Neural cell (in vitro differentiated cells): ENCODE measurements around the gene FAM193A. TPM values are rescaled to one million over a fixed set of nuclear protein-coding genes. Genes with fewer than 3 reads are reported as not detected.

Experiments
- H2AFZ ChIP-seq: fragments of 200-600, 300-800 bp; sonication (generic), shearing (Covaris generic); 2 replicates; pipeline ENCODE4 v1.6.0; 2014; ENCODE audit warnings: low read depth, mild to moderate bottlenecking, antibody characterized with exemption, low read length, moderate library complexity
- H3F3A ChIP-seq: fragments of 200-600 bp; shearing (Covaris generic); 2 replicates; pipeline ENCODE4 v1.6.1; 2016; ENCODE audit warnings: mild to moderate bottlenecking, moderate library complexity, mixed read lengths, antibody characterized with exemption, low read length; ENCODE audit not compliant: insufficient read depth, poor library complexity, severe bottlenecking
- H3K27ac ChIP-seq: fragments of 200-600, 300-800 bp; sonication (generic), shearing (Covaris generic); 2 replicates; pipeline ENCODE4 v1.5.1; 2014; ENCODE audit warnings: mild to moderate bottlenecking, low read length, moderate library complexity
- H3K27me3 ChIP-seq: fragments of 300-800, 200-600 bp; sonication (generic), shearing (Covaris generic); 2 replicates; pipeline ENCODE4 v1.6.0; 2014; ENCODE audit warnings: mild to moderate bottlenecking, low read depth, low read length, moderate library complexity; ENCODE audit not compliant: insufficient read depth
- H3K36me3 ChIP-seq: fragments of 300-800, 200-600 bp; sonication (generic), shearing (Covaris generic); 2 replicates; pipeline ENCODE4 v1.5.1; 2014; ENCODE audit warnings: mild to moderate bottlenecking, antibody characterized with exemption, low read length, moderate library complexity; ENCODE audit not compliant: insufficient read depth
- H3K4me2 ChIP-seq: fragments of 300-800, 200-600 bp; sonication (generic), shearing (Covaris generic); 2 replicates; pipeline ENCODE4 v1.6.0; 2014; ENCODE audit warnings: mild to moderate bottlenecking, low read length
- H3K4me3 ChIP-seq: fragments of 300-800, 200-600 bp; sonication (generic), shearing (Covaris generic); 2 replicates; pipeline ENCODE4 v1.5.1; 2014; ENCODE audit warnings: mild to moderate bottlenecking, low read length, moderate library complexity
- H3K79me2 ChIP-seq: fragments of 200-600 bp; shearing (Covaris generic); replicated peaks from 2 replicates; pipeline ENCODE4 v1.6.0; 2014; ENCODE audit warnings: mild to moderate bottlenecking, low read length, moderate library complexity; ENCODE audit not compliant: insufficient read depth
- H3K9ac ChIP-seq: fragments of 300-800, 200-600 bp; sonication (generic), shearing (Covaris generic); 2 replicates; pipeline ENCODE4 v1.6.1; 2016; ENCODE audit warnings: mild to moderate bottlenecking, low read length, mixed read lengths
- H3K9me2 ChIP-seq: fragments of 200-600 bp; shearing (Covaris generic); 2 replicates; pipeline ENCODE4 v1.6.1; 2016; ENCODE audit warnings: mild to moderate bottlenecking, low read length, mixed read lengths; ENCODE audit not compliant: insufficient read depth
- H3K9me3 ChIP-seq: fragments of 200-600, 300-800 bp; sonication (generic), shearing (Covaris generic); 2 replicates; pipeline ENCODE4 v1.6.1; 2016; ENCODE audit warnings: mild to moderate bottlenecking, mixed run types, low read length, moderate library complexity, mixed read lengths
- H4K20me1 ChIP-seq: fragments of 200-600 bp; shearing (Covaris generic); 2 replicates; pipeline ENCODE4 v1.6.1; 2016; ENCODE audit warnings: mild to moderate bottlenecking, mixed run types; ENCODE audit not compliant: insufficient read depth
- EP300 ChIP-seq: fragments of 450-650 bp; conservative IDR thresholded peaks from 2 replicates; pipeline ENCODE4 v1.6.1; 2014; ENCODE audit warnings: antibody characterized with exemption, mild to moderate bottlenecking, moderate library complexity; ENCODE audit not compliant: poor library complexity, severe bottlenecking
- EZH2 ChIP-seq: fragments of 200-600, 300-800 bp; shearing (Covaris generic), sonication (generic); IDR thresholded peaks from 2 replicates; pipeline ENCODE4 v1.6.1; 2014; ENCODE audit warnings: antibody characterized with exemption, low read length, borderline replicate concordance, mild to moderate bottlenecking; ENCODE audit not compliant: insufficient read depth, poor library complexity, severe bottlenecking
- MXI1 ChIP-seq: fragments of 450-650 bp; conservative IDR thresholded peaks from 2 replicates; pipeline ENCODE4 v1.6.1; 2014; ENCODE audit warnings: antibody characterized with exemption, mild to moderate bottlenecking; ENCODE audit not compliant: poor library complexity, severe bottlenecking
- POLR2AphosphoS5 ChIP-seq: IDR thresholded peaks from 2 replicates; pipeline ENCODE4 v1.6.1; 2012
- RAD21 ChIP-seq: fragments of 450-650 bp; conservative IDR thresholded peaks from 2 replicates; pipeline ENCODE4 v1.6.1; 2014; ENCODE audit warnings: antibody characterized with exemption, mild to moderate bottlenecking, moderate library complexity
- SMC3 ChIP-seq: fragments of 450-650 bp; conservative IDR thresholded peaks from 2 replicates; pipeline ENCODE4 v1.6.1; 2014; ENCODE audit warnings: antibody characterized with exemption, mild to moderate bottlenecking, moderate library complexity; ENCODE audit not compliant: poor library complexity
- TAF1 ChIP-seq: IDR thresholded peaks from 2 replicates; pipeline ENCODE4 v1.6.1; 2012; ENCODE audit warnings: low read depth
- polyA plus RNA-seq: library from polyadenylated mRNA; depleted of rRNA; stranded (reverse); fragments of >200 nt; gene quantifications from 2 replicates; pipeline ENCODE4 v1.2.3, GENCODE V29; 2014
- TF ChIP-seq, protein P1 (sequence below): fragments of 450-650 bp; IDR thresholded peaks from 2 replicates; pipeline ENCODE4 v1.5.1; 2014; ENCODE audit warnings: antibody characterized with exemption, mild to moderate bottlenecking, moderate library complexity; ENCODE audit not compliant: poor library complexity, severe bottlenecking
- TF ChIP-seq, protein P2 (sequence below): IDR thresholded peaks from 2 replicates; pipeline ENCODE4 v1.6.1; 2012; ENCODE audit warnings: borderline replicate concordance

FAM193A gene
- polyA plus RNA-seq, 1 donor from 2014 or later = 11.6 TPM

GRCh38 chr4:2698951-2699505 lies 162.6 kb downstream of the FAM193A start:
- peaks cover 7% of the 10 kb centered on the region for H3K36me3 ChIP-seq
- no peak overlapping the region for H2AFZ ChIP-seq
- no peak overlapping the region for H3K4me2 ChIP-seq
- H3K27me3 ChIP-seq = no peaks in the 10 kb centered on the region
- H3K27ac ChIP-seq = no peak overlapping the region
- no peaks in the 10 kb centered on the region for H3F3A ChIP-seq
- no peaks in the 10 kb centered on the region for H3K9me3 ChIP-seq
- no peaks in the 10 kb centered on the region for H3K79me2 ChIP-seq
- H3K4me3 ChIP-seq = no peak overlapping the region
- TF ChIP-seq, protein P1, sequence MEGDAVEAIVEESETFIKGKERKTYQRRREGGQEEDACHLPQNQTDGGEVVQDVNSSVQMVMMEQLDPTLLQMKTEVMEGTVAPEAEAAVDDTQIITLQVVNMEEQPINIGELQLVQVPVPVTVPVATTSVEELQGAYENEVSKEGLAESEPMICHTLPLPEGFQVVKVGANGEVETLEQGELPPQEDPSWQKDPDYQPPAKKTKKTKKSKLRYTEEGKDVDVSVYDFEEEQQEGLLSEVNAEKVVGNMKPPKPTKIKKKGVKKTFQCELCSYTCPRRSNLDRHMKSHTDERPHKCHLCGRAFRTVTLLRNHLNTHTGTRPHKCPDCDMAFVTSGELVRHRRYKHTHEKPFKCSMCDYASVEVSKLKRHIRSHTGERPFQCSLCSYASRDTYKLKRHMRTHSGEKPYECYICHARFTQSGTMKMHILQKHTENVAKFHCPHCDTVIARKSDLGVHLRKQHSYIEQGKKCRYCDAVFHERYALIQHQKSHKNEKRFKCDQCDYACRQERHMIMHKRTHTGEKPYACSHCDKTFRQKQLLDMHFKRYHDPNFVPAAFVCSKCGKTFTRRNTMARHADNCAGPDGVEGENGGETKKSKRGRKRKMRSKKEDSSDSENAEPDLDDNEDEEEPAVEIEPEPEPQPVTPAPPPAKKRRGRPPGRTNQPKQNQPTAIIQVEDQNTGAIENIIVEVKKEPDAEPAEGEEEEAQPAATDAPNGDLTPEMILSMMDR = no peak
- TF ChIP-seq RAD21 (no peak), EP300 (no peak), EZH2 (no peak), TAF1 (no peak), POLR2AphosphoS5 (no peak), SMC3 (no peak), MXI1 (no peak)
- TF ChIP-seq, protein P2, sequence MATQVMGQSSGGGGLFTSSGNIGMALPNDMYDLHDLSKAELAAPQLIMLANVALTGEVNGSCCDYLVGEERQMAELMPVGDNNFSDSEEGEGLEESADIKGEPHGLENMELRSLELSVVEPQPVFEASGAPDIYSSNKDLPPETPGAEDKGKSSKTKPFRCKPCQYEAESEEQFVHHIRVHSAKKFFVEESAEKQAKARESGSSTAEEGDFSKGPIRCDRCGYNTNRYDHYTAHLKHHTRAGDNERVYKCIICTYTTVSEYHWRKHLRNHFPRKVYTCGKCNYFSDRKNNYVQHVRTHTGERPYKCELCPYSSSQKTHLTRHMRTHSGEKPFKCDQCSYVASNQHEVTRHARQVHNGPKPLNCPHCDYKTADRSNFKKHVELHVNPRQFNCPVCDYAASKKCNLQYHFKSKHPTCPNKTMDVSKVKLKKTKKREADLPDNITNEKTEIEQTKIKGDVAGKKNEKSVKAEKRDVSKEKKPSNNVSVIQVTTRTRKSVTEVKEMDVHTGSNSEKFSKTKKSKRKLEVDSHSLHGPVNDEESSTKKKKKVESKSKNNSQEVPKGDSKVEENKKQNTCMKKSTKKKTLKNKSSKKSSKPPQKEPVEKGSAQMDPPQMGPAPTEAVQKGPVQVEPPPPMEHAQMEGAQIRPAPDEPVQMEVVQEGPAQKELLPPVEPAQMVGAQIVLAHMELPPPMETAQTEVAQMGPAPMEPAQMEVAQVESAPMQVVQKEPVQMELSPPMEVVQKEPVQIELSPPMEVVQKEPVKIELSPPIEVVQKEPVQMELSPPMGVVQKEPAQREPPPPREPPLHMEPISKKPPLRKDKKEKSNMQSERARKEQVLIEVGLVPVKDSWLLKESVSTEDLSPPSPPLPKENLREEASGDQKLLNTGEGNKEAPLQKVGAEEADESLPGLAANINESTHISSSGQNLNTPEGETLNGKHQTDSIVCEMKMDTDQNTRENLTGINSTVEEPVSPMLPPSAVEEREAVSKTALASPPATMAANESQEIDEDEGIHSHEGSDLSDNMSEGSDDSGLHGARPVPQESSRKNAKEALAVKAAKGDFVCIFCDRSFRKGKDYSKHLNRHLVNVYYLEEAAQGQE = no peak
- H3K9me2 ChIP-seq = no peaks in the 10 kb centered on the region
- H4K20me1 ChIP-seq = no peaks in the 10 kb centered on the region
- no peak overlapping the region for H3K9ac ChIP-seq

DNA sequence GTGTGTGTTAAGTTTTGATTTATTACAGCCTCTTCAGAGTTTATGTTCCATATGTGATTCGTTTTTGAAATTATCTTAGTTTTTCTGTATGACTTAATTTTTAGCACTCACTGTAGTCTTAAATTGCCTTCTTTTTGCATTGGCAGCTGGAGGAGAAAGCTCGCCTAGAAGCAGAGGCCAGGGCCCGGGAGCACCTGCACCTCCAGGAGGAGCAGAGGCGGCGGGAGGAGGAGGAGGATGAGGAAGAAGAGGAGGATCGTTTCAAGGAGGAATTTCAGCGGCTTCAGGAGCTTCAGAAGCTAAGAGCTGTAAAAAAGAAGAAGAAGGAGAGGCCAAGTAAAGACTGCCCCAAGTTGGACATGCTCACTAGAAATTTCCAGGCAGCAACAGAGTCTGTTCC lies 163.1 kb downstream of the FAM193A start:
- no peaks in the 10 kb centered on the region for H3K9me3 ChIP-seq
- no peaks in the 10 kb centered on the region for H3K27me3 ChIP-seq
- peaks cover 7% of the 10 kb centered on the region for H3K36me3 ChIP-seq
- no peaks in the 10 kb centered on the region for H3F3A ChIP-seq
- no peaks in the 10 kb centered on the region for H3K79me2 ChIP-seq
- H3K4me3 ChIP-seq = no peak overlapping the region
- no peaks in the 10 kb centered on the region for H3K9me2 ChIP-seq
- H3K27ac ChIP-seq = no peak overlapping the region
- no peak overlapping the region for H2AFZ ChIP-seq
- no peaks in the 10 kb centered on the region for H4K20me1 ChIP-seq
- no peak overlapping the region for H3K4me2 ChIP-seq
- TF ChIP-seq, protein P2 = no peak
- no peak for TF ChIP-seq TAF1
- TF ChIP-seq, protein P1 = no peak
- TF ChIP-seq SMC3 = no peak
- no peak for TF ChIP-seq EZH2
- TF ChIP-seq MXI1 = no peak
- no peak for TF ChIP-seq RAD21
- no peak for TF ChIP-seq POLR2AphosphoS5
- no peak for TF ChIP-seq EP300
- H3K9ac ChIP-seq = no peak overlapping the region
